ENCODE results near the gene MRFAP1.

GRCh38 chr4:6689506-6689960, 49.0 kb downstream of the MRFAP1 start:
- no peak for TF ChIP-seq POLR2A (IDR thresholded peaks at IDR 0.05; ENCODE audit: low read length)
- TF ChIP-seq GATA1 (IDR thresholded peaks at IDR 0.05; ENCODE audit: low read depth, low read length) = no peak

Measured in erythroblast (primary cell).